ENCODE results near the gene CCDC13.
"Not testable (repeated sequence)": the region's sequence is repeated elsewhere in the genome, so short reads cannot be mapped to it uniquely, and the experiment has no call there.

Gene CCDC13
- total RNA-seq = 0 to 0.72 (median 0.30) reads per million in 9 experiments

- H3K4me3 Mint-ChIP-seq = peak within 1 kb of the TSS; percentile 84 to 88
- H3K27me3 Mint-ChIP-seq = no peaks in the 10 kb centered on the region
- ATAC-seq (replicated peaks) (peak; percentile 92), DNase-seq (peak; percentile 82 to 84 (median 83))
- H3K9me3 Mint-ChIP-seq = peaks cover 0 to 2% of the 10 kb centered on the region in 2 donors
- H3K4me1 Mint-ChIP-seq (ENCODE audit: low read depth in 2 of 2) = peaks cover 9 to 11% of the 10 kb centered on the region in 2 donors
- peaks cover 5% of the 10 kb centered on the region for H3K36me3 Mint-ChIP-seq (ENCODE audit: insufficient read depth)
- H3K27ac Mint-ChIP-seq = peak within 1 kb of the TSS; percentile 81 to 88
Measured at GRCh38 chr3:42772670-42773408, at the start of gene CCDC13. Gene CCDC13 (minus strand): TSS chr3:42773253. CDS start chr3:42758345, 14,908 bp downstream.

DNA sequence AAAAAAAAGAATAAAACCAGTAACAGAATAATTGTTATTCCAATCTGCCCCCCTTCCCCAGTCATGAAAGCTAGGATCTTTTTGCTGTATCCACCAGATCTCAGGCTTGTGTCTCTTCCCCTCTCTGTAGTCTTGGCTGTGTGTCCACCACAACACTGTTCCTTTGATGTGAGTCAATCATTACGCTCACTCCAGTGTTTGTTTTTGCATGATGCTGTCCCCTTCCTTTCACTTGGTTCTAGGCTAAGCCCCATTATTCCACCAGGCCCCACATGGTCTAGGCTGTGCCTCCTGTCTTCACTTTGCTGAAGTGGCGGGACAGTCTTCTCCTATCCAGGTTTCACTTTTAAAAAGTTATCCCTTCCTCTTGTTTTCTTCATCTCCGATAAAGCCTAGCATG is 49.8 kb upstream of the CCDC13 start:
- ATAC-seq (replicated peaks) (no peak), DNase-seq (no peak)
- Mint-ChIP-seq H3K36me3 (ENCODE audit: insufficient read depth) (no peaks in the 10 kb centered on the region), H3K27ac (no peak overlapping the region), H3K27me3 (peaks cover 18 to 39% of the 10 kb centered on the region in 2 donors), H3K9me3 (no peaks in the 10 kb centered on the region), H3K4me1 (ENCODE audit: low read depth in 2 of 2) (no peaks in the 10 kb centered on the region), H3K4me3 (no peak overlapping the region)

GRCh38 chr3:42820746-42821051 is 47.6 kb upstream of the CCDC13 start:
- no peak for DNase-seq
- Mint-ChIP-seq H3K9me3 (no peaks in the 10 kb centered on the region), H3K4me3 (no peak overlapping the region), H3K36me3 (ENCODE audit: insufficient read depth) (no peaks in the 10 kb centered on the region), H3K4me1 (ENCODE audit: low read depth in 2 of 2) (no peaks in the 10 kb centered on the region), H3K27ac (no peak overlapping the region), H3K27me3 (peaks cover 9 to 18% of the 10 kb centered on the region in 2 donors)
- no peak for ATAC-seq (replicated peaks)

DNA sequence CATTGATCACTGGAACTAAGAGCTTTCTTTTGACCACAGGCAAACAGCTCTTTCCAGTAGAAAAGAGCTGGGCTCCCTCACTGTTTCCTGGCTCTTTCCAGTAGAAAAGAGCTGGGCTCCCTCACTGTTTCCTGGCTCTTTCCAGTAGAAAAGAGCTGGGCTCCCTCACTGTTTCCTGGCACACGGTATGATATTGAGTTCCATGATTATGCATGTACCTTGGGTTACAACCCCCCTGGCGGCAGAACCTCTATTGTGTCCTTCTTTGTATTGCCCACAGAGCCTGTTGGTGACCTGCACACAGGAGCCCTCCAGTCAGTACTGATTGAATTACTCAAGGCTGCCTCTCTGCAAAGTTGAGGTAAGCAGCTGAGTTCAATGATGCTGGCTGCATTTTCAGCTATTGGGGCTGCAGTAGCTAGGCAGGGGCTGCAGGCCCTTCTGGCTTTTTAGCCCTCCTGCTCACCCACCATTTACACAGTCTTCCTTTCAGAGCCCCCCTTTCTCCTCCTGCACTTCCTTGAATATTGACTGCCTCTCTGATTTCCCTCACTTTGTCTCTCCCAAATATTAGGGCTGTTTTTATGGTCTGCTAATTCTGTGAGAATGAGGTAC is 46.4 kb upstream of the CCDC13 start:
- Mint-ChIP-seq H3K9me3 (no peaks in the 10 kb centered on the region), H3K27ac (no peak overlapping the region), H3K4me3 (no peak overlapping the region), H3K27me3 (peaks cover 9 to 12% of the 10 kb centered on the region in 2 donors), H3K36me3 (ENCODE audit: insufficient read depth) (no peaks in the 10 kb centered on the region), H3K4me1 (ENCODE audit: low read depth in 2 of 2) (no peaks in the 10 kb centered on the region)
- ATAC-seq (replicated peaks) = no peak
- DNase-seq = no peak

DNA sequence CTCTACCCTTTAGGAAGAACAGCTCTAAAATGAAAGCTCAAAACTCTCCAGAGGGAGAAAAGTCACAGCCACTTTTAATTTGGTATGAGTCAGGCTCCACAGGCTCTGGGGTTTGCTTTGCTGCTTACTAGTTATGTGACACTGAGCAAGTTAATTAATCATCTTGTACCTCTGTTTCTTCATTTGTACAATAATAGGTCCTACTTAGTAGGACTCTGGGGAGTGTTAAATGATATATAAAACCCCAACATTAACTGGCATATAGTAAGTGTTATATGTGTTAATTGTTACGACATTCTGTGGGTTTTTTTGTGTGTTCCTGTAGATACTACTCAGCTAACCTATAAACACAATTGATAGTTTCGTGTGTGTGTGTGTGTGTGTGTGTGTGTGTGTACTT is 42.8 kb upstream of the CCDC13 start:
- Mint-ChIP-seq H3K36me3 (ENCODE audit: insufficient read depth) (no peaks in the 10 kb centered on the region), H3K4me1 (ENCODE audit: low read depth in 2 of 2) (peaks cover 0 to 2% of the 10 kb centered on the region in 2 donors), H3K27ac (no peak overlapping the region), H3K4me3 (no peak overlapping the region), H3K9me3 (no peaks in the 10 kb centered on the region), H3K27me3 (peaks cover 0 to 14% of the 10 kb centered on the region in 2 donors)
- DNase-seq (no peak), ATAC-seq (replicated peaks) (no peak)

DNA sequence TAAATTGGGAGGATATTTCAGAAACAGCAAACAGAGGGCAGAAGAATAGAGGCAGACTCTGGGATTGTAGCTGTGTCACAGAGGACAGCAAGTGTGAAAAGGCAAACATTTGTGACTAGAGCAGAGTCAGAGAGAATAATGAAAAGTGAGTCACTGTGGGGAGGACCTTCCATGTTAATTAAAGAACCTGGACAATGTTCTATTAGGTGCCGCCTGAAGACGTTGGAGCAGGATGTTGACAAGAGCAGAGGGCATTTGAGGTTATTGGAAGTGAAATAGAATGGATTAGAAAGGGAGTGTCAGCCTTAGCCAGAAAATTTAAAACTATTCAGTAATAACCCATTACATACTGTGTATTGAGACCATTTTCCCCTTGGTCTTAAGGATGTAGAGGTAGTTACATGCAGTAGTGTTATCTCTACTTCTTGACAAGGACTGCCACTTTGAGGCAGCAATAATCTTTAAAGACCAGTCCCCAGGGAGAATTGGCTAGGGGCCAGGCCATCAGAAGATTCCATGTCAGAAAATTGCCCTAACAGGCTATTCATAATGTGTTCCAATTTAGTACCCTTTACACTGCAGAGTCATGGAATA is 42.0 kb upstream of the CCDC13 start:
- Mint-ChIP-seq H3K27me3 (peaks cover 0 to 18% of the 10 kb centered on the region in 2 donors), H3K9me3 (no peaks in the 10 kb centered on the region), H3K4me3 (no peak overlapping the region), H3K36me3 (ENCODE audit: insufficient read depth) (no peaks in the 10 kb centered on the region), H3K4me1 (ENCODE audit: low read depth in 2 of 2) (peaks cover 0 to 2% of the 10 kb centered on the region in 2 donors), H3K27ac (no peak overlapping the region)
- DNase-seq (no peak), ATAC-seq (replicated peaks) (no peak)

- H3K4me3 Mint-ChIP-seq = no peak overlapping the region
- DNase-seq (no peak), ATAC-seq (replicated peaks) (no peak)
- no peaks in the 10 kb centered on the region for H3K36me3 Mint-ChIP-seq (ENCODE audit: insufficient read depth)
- no peaks in the 10 kb centered on the region for H3K9me3 Mint-ChIP-seq
- peaks cover 0 to 22% of the 10 kb centered on the region in 2 donors for H3K27me3 Mint-ChIP-seq
- no peak overlapping the region for H3K27ac Mint-ChIP-seq
- H3K4me1 Mint-ChIP-seq (ENCODE audit: low read depth in 2 of 2) = peaks cover 0 to 2% of the 10 kb centered on the region in 2 donors
Measured at GRCh38 chr3:42814246-42814645, 41.2 kb upstream of the CCDC13 start.

DNA sequence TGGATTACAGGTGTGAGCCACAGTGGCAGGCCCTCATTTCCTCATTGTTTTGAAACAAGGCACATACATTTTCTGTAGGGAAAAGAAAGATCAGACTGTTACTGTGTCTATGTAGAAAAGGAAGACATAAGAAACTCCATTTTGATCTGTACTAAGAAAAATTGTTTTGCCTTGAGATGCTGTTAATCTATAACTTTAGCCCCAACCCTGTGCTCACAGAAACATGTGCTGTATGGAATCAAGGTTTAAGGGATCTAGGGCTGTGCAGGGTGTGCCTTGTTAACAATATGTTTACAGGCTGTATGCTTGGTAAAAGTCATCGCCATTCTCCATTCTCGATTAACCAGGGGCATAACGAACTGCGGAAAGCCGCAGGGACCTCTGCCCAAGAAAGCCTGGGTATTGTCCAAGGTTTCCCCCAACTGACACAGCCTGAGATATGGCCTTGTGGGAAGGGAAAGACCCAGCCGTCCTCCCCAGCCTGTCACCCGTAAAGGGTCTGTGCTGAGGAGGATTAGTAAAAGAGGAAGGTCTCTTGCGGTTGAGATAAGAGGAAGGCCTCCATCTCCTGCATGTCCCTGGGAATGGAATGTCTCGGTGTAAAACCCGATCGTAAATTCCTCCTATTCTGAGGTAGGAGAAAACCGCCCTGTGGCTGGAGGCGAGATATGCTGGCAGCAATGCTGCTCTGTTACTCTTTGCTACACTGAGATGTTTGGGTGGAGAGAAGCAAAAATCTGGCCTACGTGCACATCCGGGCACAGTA is 38.2 kb upstream of the CCDC13 start:
- not testable (repeated sequence) for H3K4me3 Mint-ChIP-seq; DNase-seq; H3K4me1 Mint-ChIP-seq (ENCODE audit: low read depth in 2 of 2); H3K36me3 Mint-ChIP-seq (ENCODE audit: insufficient read depth); H3K9me3 Mint-ChIP-seq; ATAC-seq (replicated peaks)
- peak overlapping the region in 1 of 2 donors; percentile 60 for H3K27ac Mint-ChIP-seq
- H3K27me3 Mint-ChIP-seq = peaks cover 10 to 32% of the 10 kb centered on the region in 2 donors

DNA sequence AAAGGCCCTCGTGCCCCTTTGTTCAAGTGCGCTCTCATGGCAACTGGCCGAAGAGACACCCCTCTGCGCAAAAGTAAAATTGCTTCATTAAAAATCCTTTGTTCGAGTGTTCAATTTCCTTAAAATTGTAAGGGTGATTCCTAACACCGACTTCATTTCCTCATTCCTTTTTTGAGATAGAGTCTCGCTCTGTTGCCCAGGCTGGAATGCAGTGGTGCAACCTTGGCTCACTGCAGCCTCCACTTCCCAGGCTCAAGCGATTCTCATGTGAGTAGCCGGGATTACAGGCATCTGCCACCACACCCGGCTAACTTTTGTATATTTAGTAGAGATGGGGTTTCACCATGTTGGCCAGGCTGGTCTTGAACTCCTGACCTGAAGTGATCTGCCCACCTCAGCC is 37.7 kb upstream of the CCDC13 start:
- H3K36me3 Mint-ChIP-seq (ENCODE audit: insufficient read depth); H3K4me3 Mint-ChIP-seq; ATAC-seq (replicated peaks); DNase-seq; H3K4me1 Mint-ChIP-seq (ENCODE audit: low read depth in 2 of 2); H3K9me3 Mint-ChIP-seq: not testable (repeated sequence)
- Mint-ChIP-seq H3K27ac (peak overlapping the region in 1 of 2 donors; percentile 60), H3K27me3 (peaks cover 16 to 38% of the 10 kb centered on the region in 2 donors)

GRCh38 chr3:42809202-42809601 is 36.1 kb upstream of the CCDC13 start, which contains the start of gene ACKR2:
Gene ACKR2 (plus strand): TSS chr3:42809445. CDS start chr3:42864503, 55,058 bp downstream.
- Mint-ChIP-seq H3K27me3 (peaks cover 19 to 44% of the 10 kb centered on the region in 2 donors), H3K36me3 (ENCODE audit: insufficient read depth) (peaks cover 11% of the 10 kb centered on the region), H3K4me1 (ENCODE audit: low read depth in 2 of 2) (peaks cover 7% of the 10 kb centered on the region in 2 donors), H3K27ac (no peak within 1 kb of the TSS), H3K4me3 (no peak within 1 kb of the TSS), H3K9me3 (no peaks in the 10 kb centered on the region)
- no peak for DNase-seq
- no peak for ATAC-seq (replicated peaks)

GRCh38 chr3:42807929-42808328 is 34.9 kb upstream of the CCDC13 start:
- DNase-seq = no peak
- Mint-ChIP-seq H3K36me3 (ENCODE audit: insufficient read depth) (peaks cover 16% of the 10 kb centered on the region), H3K9me3 (no peaks in the 10 kb centered on the region), H3K4me3 (no peak overlapping the region), H3K4me1 (ENCODE audit: low read depth in 2 of 2) (peaks cover 18 to 20% of the 10 kb centered on the region in 2 donors), H3K27me3 (peaks cover 19 to 44% of the 10 kb centered on the region in 2 donors), H3K27ac (no peak overlapping the region)
- no peak for ATAC-seq (replicated peaks)

DNA sequence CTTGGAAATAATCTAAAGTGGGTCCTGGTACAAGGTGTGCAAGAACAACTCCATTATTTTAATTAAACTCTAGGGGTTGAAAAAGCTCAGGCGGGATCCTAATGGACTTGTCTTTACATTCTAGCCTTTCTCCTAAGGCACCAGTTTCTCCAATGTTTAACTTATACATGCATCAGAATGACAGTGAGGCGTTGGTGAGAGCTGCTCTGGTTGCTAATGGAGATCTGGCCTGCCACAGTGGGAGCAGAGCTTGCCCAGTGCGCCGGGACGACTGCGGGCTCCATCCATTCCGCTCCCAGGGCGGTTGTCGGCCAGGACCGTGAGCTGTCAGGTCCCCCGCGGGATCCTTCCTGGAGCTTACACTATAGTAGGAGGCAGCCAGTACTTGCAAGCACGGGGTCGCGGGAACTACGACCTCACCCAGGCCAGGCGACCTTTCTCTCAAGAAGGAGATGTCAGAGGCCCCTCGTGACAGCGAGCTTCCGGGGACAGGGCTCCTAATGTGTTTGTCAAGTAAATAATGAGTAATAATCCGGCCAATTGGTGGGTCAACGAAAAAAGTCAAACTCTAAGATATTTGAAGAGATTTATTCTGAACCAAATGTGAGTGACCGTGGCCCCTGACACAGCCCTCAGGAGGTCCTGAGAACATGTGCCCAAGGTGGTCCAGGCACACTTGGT is 32.2 kb upstream of the CCDC13 start:
- no peaks in the 10 kb centered on the region for H3K9me3 Mint-ChIP-seq
- H3K4me1 Mint-ChIP-seq (ENCODE audit: low read depth in 2 of 2) = peaks cover 24 to 37% of the 10 kb centered on the region in 2 donors
- peaks cover 16% of the 10 kb centered on the region for H3K36me3 Mint-ChIP-seq (ENCODE audit: insufficient read depth)
- no peak for ATAC-seq (replicated peaks)
- peak overlapping the region; percentile 87 to 96 for H3K27ac Mint-ChIP-seq
- peaks cover 19 to 26% of the 10 kb centered on the region in 2 donors for H3K27me3 Mint-ChIP-seq
- no peak for DNase-seq
- peak overlapping the region; percentile 96 for H3K4me3 Mint-ChIP-seq

DNA sequence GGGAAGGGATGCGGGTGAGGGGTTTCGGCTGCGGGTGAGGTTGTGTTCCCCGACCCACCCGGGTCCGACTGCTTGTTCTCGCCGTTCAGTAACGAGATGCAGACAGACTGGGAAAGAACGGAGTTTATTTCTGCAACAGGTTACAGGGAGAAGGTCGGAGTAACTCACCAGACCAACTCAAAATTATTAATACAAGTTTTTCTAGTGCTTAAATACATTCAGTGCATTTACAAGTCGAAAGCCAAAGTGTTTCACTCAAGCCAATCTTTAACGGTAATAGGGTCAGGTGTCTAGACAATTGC is 31.7 kb upstream of the CCDC13 start:
- ATAC-seq (replicated peaks) (no peak), DNase-seq (no peak)
- Mint-ChIP-seq H3K27ac (peak overlapping the region; percentile 87 to 96), H3K27me3 (peaks cover 19 to 26% of the 10 kb centered on the region in 2 donors), H3K4me1 (ENCODE audit: low read depth in 2 of 2) (peaks cover 25 to 39% of the 10 kb centered on the region in 2 donors), H3K4me3 (peak overlapping the region; percentile 96), H3K9me3 (no peaks in the 10 kb centered on the region), H3K36me3 (ENCODE audit: insufficient read depth) (peaks cover 16% of the 10 kb centered on the region)

Data from effector memory CD8-positive, alpha-beta T cell (primary cell).